Erythroblast (primary cell): ENCODE data around the gene CILP2.

Experiments used
- DNase-seq, 2 experiments: peaks; one replicate each; lab custom pipeline; 2025; lab: John Stamatoyannopoulos, UW
- GATA1 ChIP-seq: IDR thresholded peaks from 2 replicates; pipeline ENCODE4 v1.6.1; 2011; ENCODE audit warnings: low read depth, mild to moderate bottlenecking, control low read depth, low read length, moderate library complexity
- POLR2A ChIP-seq: IDR thresholded peaks from 2 replicates; pipeline ENCODE4 v1.6.1; 2011; ENCODE audit warnings: mild to moderate bottlenecking, low read length

CILP2 gene, protein sequence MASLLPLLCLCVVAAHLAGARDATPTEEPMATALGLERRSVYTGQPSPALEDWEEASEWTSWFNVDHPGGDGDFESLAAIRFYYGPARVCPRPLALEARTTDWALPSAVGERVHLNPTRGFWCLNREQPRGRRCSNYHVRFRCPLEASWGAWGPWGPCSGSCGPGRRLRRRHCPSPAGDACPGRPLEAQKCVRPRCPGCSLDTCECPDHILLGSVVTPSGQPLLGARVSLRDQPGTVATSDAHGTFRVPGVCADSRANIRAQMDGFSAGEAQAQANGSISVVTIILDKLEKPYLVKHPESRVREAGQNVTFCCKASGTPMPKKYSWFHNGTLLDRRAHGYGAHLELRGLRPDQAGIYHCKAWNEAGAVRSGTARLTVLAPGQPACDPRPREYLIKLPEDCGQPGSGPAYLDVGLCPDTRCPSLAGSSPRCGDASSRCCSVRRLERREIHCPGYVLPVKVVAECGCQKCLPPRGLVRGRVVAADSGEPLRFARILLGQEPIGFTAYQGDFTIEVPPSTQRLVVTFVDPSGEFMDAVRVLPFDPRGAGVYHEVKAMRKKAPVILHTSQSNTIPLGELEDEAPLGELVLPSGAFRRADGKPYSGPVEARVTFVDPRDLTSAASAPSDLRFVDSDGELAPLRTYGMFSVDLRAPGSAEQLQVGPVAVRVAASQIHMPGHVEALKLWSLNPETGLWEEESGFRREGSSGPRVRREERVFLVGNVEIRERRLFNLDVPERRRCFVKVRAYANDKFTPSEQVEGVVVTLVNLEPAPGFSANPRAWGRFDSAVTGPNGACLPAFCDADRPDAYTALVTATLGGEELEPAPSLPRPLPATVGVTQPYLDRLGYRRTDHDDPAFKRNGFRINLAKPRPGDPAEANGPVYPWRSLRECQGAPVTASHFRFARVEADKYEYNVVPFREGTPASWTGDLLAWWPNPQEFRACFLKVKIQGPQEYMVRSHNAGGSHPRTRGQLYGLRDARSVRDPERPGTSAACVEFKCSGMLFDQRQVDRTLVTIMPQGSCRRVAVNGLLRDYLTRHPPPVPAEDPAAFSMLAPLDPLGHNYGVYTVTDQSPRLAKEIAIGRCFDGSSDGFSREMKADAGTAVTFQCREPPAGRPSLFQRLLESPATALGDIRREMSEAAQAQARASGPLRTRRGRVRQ

GRCh38 chr19:19538061-19538784, at the start of gene CILP2:
CILP2 (plus strand) TSS chr19:19538265; CDS start chr19:19538350, 85 bp downstream.
- peak in 1 of 2 experiments; percentile 46 for DNase-seq
- TF ChIP-seq GATA1 (no peak), POLR2A (no peak)

DNA sequence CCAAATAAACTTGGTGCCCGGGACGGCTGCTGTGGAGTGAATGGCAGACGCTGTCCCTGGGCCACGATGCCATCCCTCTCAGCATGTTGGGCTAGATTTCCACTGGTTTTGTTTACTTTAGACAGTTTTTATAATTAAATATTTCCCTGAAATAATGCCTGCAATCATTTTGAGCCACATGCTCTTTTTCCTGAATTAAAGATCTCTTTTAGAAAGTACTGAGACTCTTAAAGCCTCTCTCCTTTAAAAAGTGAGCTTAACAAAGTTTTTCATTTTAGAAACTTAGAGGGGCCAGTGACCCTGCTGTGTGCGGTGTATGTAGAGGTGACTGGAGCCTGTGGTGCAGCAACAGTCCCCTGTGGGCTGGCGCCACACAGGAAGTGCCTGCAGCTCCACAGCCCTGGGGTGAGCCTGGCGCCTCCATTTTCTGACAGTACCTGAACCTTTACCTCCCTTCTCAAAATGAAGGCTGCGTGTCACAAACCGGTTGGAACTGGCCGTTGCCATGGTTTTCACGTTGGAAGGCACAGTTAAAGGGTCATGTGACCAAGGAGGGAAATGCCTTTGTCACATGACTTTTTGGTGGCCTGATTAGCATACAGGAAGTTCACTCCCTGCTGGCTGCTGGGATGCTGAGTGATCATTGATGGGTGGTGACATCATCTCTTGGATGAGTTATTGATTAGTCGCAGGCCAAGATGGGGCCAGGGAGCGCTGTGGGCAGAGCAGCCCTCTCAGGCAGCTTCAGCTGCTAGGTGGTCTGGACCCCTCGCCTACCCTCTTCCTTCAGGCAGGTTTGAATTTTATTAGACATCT, 49.0 kb upstream of the CILP2 start:
- DNase-seq, result peak; percentile 96
- TF ChIP-seq POLR2A, result peak; percentile 41
- no peak for TF ChIP-seq GATA1

DNA sequence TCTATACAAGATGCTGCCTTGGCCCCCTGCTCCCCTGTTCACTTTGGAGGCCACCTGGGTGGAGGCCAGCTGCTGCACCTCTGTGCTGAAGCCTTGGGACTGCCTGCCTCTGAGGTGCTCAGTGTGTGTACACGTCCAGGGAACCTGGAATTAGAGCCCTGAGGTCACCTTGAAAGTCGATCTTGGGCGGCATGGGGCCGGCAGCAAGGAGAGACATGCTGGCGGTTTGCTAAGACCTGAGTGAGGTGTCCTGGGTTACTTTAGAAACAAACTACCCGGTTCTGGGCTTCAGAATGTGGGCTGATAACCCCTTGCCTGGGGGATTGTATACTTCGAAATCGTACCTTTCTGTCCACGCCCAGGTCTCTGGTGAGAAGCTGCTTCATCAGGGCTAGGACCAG, 48.3 kb upstream of the CILP2 start:
- no peak for DNase-seq
- TF ChIP-seq GATA1 (no peak), POLR2A (no peak)

- DNase-seq, result peak; percentile 85 to 92
Observed at GRCh38 chr19:19490214-19490968, 47.7 kb upstream of the CILP2 start.

DNA sequence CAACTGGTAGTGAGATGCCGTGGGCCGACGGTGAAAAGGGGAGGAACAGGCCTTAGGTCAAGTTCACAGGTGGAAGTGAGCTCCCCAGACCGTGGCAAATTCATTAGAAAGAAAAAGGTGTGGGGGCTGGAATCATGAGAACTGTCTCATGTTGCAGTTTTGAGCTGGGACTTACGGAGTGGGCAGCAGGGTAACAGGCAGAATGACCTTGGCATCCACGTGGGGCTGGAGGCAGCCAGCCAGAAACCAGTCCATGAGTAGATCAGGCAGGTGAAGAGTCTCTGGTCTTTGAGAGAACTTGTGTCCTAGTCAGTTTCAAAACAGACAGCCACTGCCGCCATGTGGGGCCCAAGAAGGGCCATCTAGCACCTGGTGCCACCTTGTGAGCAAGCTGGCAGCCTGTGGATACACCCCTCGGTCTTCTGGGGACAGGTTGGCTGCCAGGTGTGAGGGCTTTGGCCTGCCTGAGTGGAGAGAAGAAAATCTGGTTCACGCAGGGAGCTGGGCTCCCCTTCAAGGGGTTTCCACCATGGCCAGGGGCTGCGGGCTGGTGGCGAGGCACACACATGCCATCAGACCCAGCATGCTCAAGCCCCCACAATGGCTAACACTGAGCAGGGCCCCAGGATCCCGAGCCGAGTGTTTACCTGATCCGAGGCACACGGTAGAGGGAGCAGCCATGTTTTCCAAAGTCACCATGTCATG, 46.6 kb upstream of the CILP2 start:
- no peak for DNase-seq
- no peak for TF ChIP-seq POLR2A
- no peak for TF ChIP-seq GATA1

More at GRCh38 chr19:19490214-19490968, 47.7 kb upstream of the CILP2 start:
- TF ChIP-seq GATA1 (no peak), POLR2A (no peak)

GRCh38 chr19:19492026-19492610, 45.9 kb upstream of the CILP2 start:
- TF ChIP-seq GATA1, result no peak
- TF ChIP-seq POLR2A, result no peak
- DNase-seq, result no peak

DNA sequence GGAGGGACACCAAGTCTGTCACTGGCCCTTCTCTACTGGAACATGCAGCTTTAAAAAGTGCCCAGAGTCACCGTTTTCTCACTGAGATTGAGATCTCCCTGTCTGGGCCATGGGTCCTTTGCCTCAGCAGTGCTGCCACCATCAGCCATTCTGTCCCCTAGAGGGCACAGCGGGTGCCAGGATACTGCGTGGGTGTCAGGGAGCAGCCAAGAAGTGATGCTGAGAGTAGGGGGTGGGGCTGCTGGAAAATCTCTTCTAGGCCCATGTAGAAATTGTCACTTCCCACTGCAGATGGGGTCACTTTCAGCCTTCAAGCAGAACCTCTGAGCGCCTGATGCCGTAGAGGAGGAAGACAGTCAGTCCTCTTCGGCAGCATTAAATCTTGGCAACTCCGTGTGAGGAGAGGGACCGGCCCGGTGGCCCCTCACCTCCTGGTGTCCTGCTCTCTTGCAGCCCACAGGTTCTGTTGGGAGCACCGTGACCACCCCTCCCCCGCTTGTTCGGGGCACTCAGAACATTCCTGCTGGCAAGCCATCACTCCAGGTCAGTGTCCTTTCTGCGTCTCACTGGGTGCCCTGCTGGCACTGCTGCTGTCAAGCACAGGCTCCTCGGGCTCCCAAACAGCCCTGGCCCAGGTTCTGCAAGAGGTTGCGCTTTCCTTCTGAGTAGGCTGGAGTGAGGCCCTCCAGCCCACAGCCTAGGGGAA, 44.1 kb upstream of the CILP2 start:
- DNase-seq, result no peak
- TF ChIP-seq GATA1, result no peak
- no peak for TF ChIP-seq POLR2A

DNA sequence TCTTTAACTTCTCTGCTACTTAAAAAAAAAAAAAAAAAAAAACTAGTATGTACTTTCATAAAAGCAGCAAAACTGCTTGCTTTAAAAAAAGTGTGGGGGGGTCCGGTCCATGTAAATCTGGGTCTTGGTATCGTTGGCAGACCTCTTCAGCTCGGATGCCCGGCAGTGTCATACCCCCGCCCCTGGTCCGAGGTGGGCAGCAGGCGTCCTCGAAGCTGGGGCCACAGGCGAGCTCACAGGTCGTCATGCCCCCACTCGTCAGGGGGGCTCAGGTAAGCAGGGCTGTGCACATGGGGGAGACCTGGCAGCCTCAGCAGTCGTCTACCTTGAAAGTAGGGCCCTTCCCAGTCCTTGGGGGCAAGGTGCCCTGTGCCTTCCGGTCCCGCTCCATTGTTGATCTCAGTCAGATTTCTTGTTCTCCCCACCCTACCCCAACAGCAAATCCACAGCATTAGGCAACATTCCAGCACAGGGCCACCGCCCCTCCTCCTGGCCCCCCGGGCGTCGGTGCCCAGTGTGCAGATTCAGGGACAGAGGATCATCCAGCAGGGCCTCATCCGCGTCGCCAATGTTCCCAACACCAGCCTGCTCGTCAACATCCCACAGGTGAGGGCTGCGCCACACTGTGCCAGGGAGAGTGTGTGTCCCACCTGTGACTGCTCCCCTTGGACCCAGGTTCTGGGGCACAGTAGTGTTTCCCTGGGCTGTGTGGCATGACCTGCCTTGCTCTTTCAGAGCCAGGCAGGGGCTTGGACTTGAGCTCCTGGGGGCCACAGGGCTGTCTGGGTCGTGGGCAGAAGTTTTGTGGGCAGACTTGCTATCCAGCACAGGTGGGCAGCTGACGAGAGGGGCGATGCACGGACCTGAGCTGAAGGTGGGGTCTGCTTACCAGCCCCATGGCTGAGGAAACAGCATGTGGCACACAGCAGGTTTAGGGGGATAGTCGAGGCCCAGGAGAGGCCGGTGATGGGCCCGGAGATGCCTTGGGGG, 42.2 kb upstream of the CILP2 start:
- TF ChIP-seq GATA1 (no peak), POLR2A (no peak)
- no peak for DNase-seq

DNA sequence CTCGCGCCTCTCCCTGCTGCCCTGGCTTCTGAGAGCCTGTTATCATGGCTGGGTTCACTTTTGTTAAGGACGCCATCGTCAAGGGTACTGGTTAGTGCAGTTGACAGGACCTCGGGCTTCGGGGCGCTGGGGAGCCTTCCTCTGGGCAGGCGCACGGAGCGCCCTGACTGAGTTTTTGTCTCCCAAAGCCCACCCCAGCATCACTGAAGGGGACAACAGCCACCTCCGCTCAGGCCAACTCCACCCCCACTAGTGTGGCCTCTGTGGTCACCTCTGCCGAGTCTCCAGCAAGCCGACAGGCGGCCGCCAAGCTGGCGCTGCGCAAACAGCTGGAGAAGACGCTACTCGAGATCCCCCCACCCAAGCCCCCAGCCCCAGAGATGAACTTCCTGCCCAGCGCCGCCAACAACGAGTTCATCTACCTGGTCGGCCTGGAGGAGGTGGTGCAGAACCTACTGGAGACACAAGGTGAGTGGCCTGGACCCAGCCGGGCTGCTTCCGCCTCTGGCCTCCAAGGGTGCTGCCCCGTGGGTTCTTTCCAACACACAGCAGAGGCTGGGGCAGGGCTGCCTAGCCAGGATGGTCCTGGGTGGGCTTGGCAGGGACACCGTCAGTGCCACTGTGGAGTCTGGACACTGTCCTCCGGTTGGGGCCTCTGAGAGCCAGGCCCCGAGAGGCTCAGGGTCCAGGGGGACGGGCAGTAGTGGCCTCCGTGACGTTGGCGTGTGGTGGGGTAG, 39.6 kb upstream of the CILP2 start:
- DNase-seq, result no peak
- TF ChIP-seq GATA1, result no peak
- TF ChIP-seq POLR2A, result no peak
